H1 (cell line): ENCODE data around the gene GHRL. TPM values are rescaled to one million over a fixed set of nuclear protein-coding genes. Genes with fewer than 3 reads are reported as not detected.

ENCODE experiments used
- CTCF ChIA-PET: fragments of 300-600 bp; sonication (Branson Sonifier 250); formaldehyde crosslinking; loops from one replicate; lab custom pipeline; 2021; ENCODE audit not compliant: partially characterized antibody; lab: Charles Lee
- POLR2A ChIA-PET: fragments of 300-600 bp; sonication (Branson Sonifier 250); formaldehyde crosslinking; loops from one replicate; lab custom pipeline; 2021; ENCODE audit warnings: inconsistent platforms; ENCODE audit not compliant: partially characterized antibody; lab: Charles Lee
- DNase-seq, 2 experiments: peaks; one replicate each; pipeline versions ENCODE4 v3.0.0 to v3.0.0-alpha.2; 2010 to 2022; ENCODE audit warnings: low spot score in 2 of 2, low read depth in 1 of 2, mixed read lengths in 1 of 2
- FAIRE-seq: peaks from 2 replicates; lab custom pipeline; 2011; peaks lifted over from hg19 to GRCh38; lab: Jason Lieb, UNC
- H2AFZ ChIP-seq: 2 replicates; pipeline ENCODE4 v1.8.1; 2012; ENCODE audit warnings: low read length, inconsistent platforms
- H2AK5ac ChIP-seq: 2 replicates; pipeline ENCODE4 v1.6.1; 2013; ENCODE audit warnings: low read depth, low read length
- H2BK120ac ChIP-seq: replicated peaks from 2 replicates; pipeline ENCODE3; 2013; ENCODE audit warnings: low read depth, low read length, inconsistent platforms
- H2BK12ac ChIP-seq: 2 replicates; pipeline ENCODE4 v1.6.1; 2013; ENCODE audit warnings: low read depth, low read length
- H2BK15ac ChIP-seq: 2 replicates; pipeline ENCODE4 v1.6.1; 2013; ENCODE audit warnings: low read length
- H2BK20ac ChIP-seq: 2 replicates; pipeline ENCODE4 v1.6.1; 2013; ENCODE audit warnings: low read length
- H2BK5ac ChIP-seq: 2 replicates; pipeline ENCODE4 v1.6.1; 2013; ENCODE audit warnings: low read depth, low read length
- H3K14ac ChIP-seq: 2 replicates; pipeline ENCODE4 v1.6.1; 2013; ENCODE audit warnings: inconsistent platforms; ENCODE audit not compliant: insufficient read length
- H3K18ac ChIP-seq: 2 replicates; pipeline ENCODE4 v1.6.1; 2013; ENCODE audit warnings: low read length; ENCODE audit errors: extremely low read depth
- H3K23ac ChIP-seq: 2 replicates; pipeline ENCODE4 v1.6.1; 2013; ENCODE audit warnings: inconsistent platforms; ENCODE audit not compliant: insufficient read length
- H3K23me2 ChIP-seq: 2 replicates; pipeline ENCODE4 v1.6.1; 2013; ENCODE audit warnings: low read depth, low read length
- H3K27ac ChIP-seq: 2 replicates; pipeline ENCODE4 v1.6.1; 2011; ENCODE audit warnings: low read depth, low read length, inconsistent platforms
- H3K27me3 ChIP-seq, 4 experiments: replicated peaks in 1 of 4; 1 replicate in 1 of 4; 2 replicates in 3 of 4; pipeline versions ENCODE4 v1.6.1 to v1.8.1; 2011 to 2013; ENCODE audit warnings: low read length in 3 of 4, mild to moderate bottlenecking in 3 of 4, inconsistent platforms in 2 of 4, mixed read lengths in 2 of 4, moderate library complexity in 1 of 4; ENCODE audit not compliant: control insufficient read depth in 3 of 4, insufficient read depth in 3 of 4; ENCODE audit errors: extremely low read depth in 1 of 4
- H3K36me3 ChIP-seq, 4 experiments: 2 replicates each; pipeline versions ENCODE4 v1.6.1 to v1.8.1; 2011 to 2013; ENCODE audit warnings: mild to moderate bottlenecking in 4 of 4, low read length in 3 of 4, moderate library complexity in 2 of 4, control low read depth in 1 of 4, inconsistent platforms in 1 of 4; ENCODE audit not compliant: insufficient read depth in 4 of 4, control insufficient read depth in 2 of 4
- H3K4ac ChIP-seq: replicated peaks from 2 replicates; pipeline ENCODE3; 2013; ENCODE audit warnings: low read length, low read depth, mixed read lengths, inconsistent platforms; ENCODE audit not compliant: insufficient read length
- H3K4me1 ChIP-seq, 4 experiments: replicated peaks in 1 of 4; 1 replicate in 1 of 4; 2 replicates in 3 of 4; pipeline versions ENCODE4 v1.6.1 to v1.8.1; 2011 to 2013; ENCODE audit warnings: low read length in 3 of 4, inconsistent platforms in 2 of 4, mixed read lengths in 1 of 4; ENCODE audit not compliant: insufficient read depth in 4 of 4, control insufficient read depth in 3 of 4
- H3K4me2 ChIP-seq, 2 experiments: 2 replicates each; pipeline versions ENCODE4 v1.6.1 to v1.8.1; 2011 to 2013; ENCODE audit warnings: low read depth in 2 of 2, low read length in 2 of 2, control low read depth in 1 of 2, inconsistent platforms in 1 of 2, mild to moderate bottlenecking in 1 of 2; ENCODE audit not compliant: insufficient read depth in 1 of 2
- H3K4me3 ChIP-seq, 4 experiments: fragments of 200-600, 300-600 bp in 1 of 4; sonication (generic), shearing (Covaris generic), sonication (Bioruptor Twin) in 1 of 4; 2 replicates each; pipeline versions ENCODE4 v1.5.1 to v1.8.1; 2011 to 2016; ENCODE audit warnings: low read length in 4 of 4, low read depth in 3 of 4, control low read depth in 2 of 4, inconsistent platforms in 2 of 4, mild to moderate bottlenecking in 2 of 4, mixed read lengths in 1 of 4, moderate library complexity in 1 of 4; ENCODE audit not compliant: insufficient read depth in 2 of 4; ENCODE audit errors: extremely low read depth in 1 of 4
- H3K56ac ChIP-seq: replicated peaks from 2 replicates; pipeline ENCODE3; 2013; ENCODE audit warnings: low read depth, mild to moderate bottlenecking, mixed read lengths, low read length, inconsistent platforms; ENCODE audit not compliant: insufficient read length
- H3K79me1 ChIP-seq: 2 replicates; pipeline ENCODE4 v1.6.1; 2013; ENCODE audit warnings: low read depth, low read length, control low read depth
- H3K79me2 ChIP-seq, 2 experiments: 2 replicates each; pipeline versions ENCODE4 v1.6.1 to v1.8.1; 2012 to 2013; ENCODE audit warnings: low read length in 2 of 2, mild to moderate bottlenecking in 2 of 2, inconsistent platforms in 1 of 2; ENCODE audit not compliant: insufficient read depth in 2 of 2, control insufficient read depth in 1 of 2
- H3K9ac ChIP-seq, 4 experiments: replicated peaks in 1 of 4; 1 replicate in 1 of 4; 2 replicates in 3 of 4; pipeline versions ENCODE4 v1.6.1 to v1.8.1; 2011 to 2013; ENCODE audit warnings: low read depth in 3 of 4, low read length in 3 of 4, control low read depth in 2 of 4, mild to moderate bottlenecking in 2 of 4, moderate library complexity in 2 of 4, inconsistent platforms in 1 of 4; ENCODE audit errors: extremely low read depth in 1 of 4
- H3K9me3 ChIP-seq, 2 experiments: 2 replicates each; pipeline versions ENCODE4 v1.6.1 to v1.8.1; 2012 to 2013; ENCODE audit warnings: mild to moderate bottlenecking in 2 of 2, moderate library complexity in 2 of 2, control low read depth in 1 of 2, inconsistent platforms in 1 of 2, low read depth in 1 of 2, low read length in 1 of 2, mixed read lengths in 1 of 2; ENCODE audit not compliant: insufficient read depth in 2 of 2
- H4K20me1 ChIP-seq, 2 experiments: replicated peaks in 1 of 2; 2 replicates each; pipeline versions ENCODE3 to v1.8.1; 2011 to 2013; ENCODE audit warnings: inconsistent platforms in 2 of 2, low read length in 2 of 2, mild to moderate bottlenecking in 1 of 2; ENCODE audit not compliant: insufficient read depth in 2 of 2, control insufficient read depth in 1 of 2
- H4K5ac ChIP-seq: 2 replicates; pipeline ENCODE4 v1.6.1; 2013; ENCODE audit warnings: low read length, low read depth, mixed read lengths, inconsistent platforms; ENCODE audit not compliant: insufficient read length
- H4K8ac ChIP-seq: 2 replicates; pipeline ENCODE4 v1.8.0; 2013; ENCODE audit warnings: mild to moderate bottlenecking, moderate library complexity, low read length, inconsistent platforms; ENCODE audit not compliant: insufficient read depth; ENCODE audit errors: extremely low read depth
- H4K91ac ChIP-seq: replicated peaks from 2 replicates; pipeline ENCODE3; 2013; ENCODE audit warnings: low read length, mixed read lengths, inconsistent platforms; ENCODE audit not compliant: insufficient read length
- WGBS, 2 experiments: shearing (Covaris generic) in 1 of 2; methylation state at CpG; one replicate each; pipeline versions ENCODE4 v1.1.6 to v1.1.7; 2013 to 2015; ENCODE audit warnings: low lambda C conversion rate in 2 of 2, mixed read lengths in 2 of 2, inconsistent platforms in 1 of 2, low coverage in 1 of 2, missing lambda C conversion rate in 1 of 2; ENCODE audit not compliant: insufficient replicate concordance in 2 of 2, insufficient coverage in 1 of 2, insufficient read length in 1 of 2; ENCODE audit errors: extremely low coverage in 1 of 2, missing lambda C conversion rate in 1 of 2; 5-methylcytosine and 5-hydroxymethylcytosine counted together
- polyA plus RNA-seq, 7 experiments: library from polyadenylated mRNA; depleted of rRNA in 3 of 7; stranded (reverse) in 5 of 7; unstranded in 2 of 7; fragments of >200 nt in 5 of 7; fragments of 200-250 nt in 2 of 7; gene quantifications; 1 replicate in 5 of 7; 2 replicates in 1 of 7; 4 replicates in 1 of 7; pipeline versions ENCODE4 v1.2.1 to v1.2.3, GENCODE V29; 2011 to 2013; ENCODE audit warnings: missing spikeins in 2 of 7, mixed read lengths in 2 of 7
- total RNA-seq: library from RNA; stranded (reverse); fragmentation: NEBNext Ultra II Directional; extraction: Animal tissue kit (Norgen Biotek cat#: 25700); gene quantifications from 2 replicates; pipeline ENCODE4 v1.2.1, GENCODE V29; 2021

The GHRL gene
- total and polyA plus RNA-seq, 2 of the 8 experiments (the other 6 are each of a cell fraction or from before 2014, with no cell fraction given) = 0.32 to 0.35 TPM

GRCh38 chr3:10248184-10248983, 44.4 kb downstream of the GHRL start, which contains the start of gene TATDN2:
Gene TATDN2 (plus strand): TSS chr3:10248459. CDS start chr3:10249201, 742 bp downstream.
- no peak for FAIRE-seq
- H2AFZ ChIP-seq = peak within 1 kb of the TSS; percentile 31; the same call in 1 of the 2 replicates
- H3K27ac ChIP-seq = peak within 1 kb of the TSS; percentile 58; the same call in 1 of the 2 replicates

More at GRCh38 chr3:10248184-10248983, 44.4 kb downstream of the GHRL start, which contains the start of gene TATDN2:
- peaks cover 12% of the 10 kb centered on the region; the same call in 1 of the 2 replicates for H3K23me2 ChIP-seq
- peaks cover 0 to 8% (median 3%) of the 10 kb centered on the region in 4 experiments; a peak in 2 of 8 replicates for H3K36me3 ChIP-seq
- peak; percentile 89 to 97 for DNase-seq
- no peak within 1 kb of the TSS for H2BK20ac ChIP-seq
- peak within 1 kb of the TSS; percentile 98 to 99 for H3K4me2 ChIP-seq
- H3K79me1 ChIP-seq = peaks cover 11% of the 10 kb centered on the region
- WGBS, 2 experiments = 1% methylated on average over 46 of the region's 80 CpGs; no CpG with 5 or more reads in 1 of the 2 experiments
- peak within 1 kb of the TSS; percentile 91; the same call in 1 of the 2 replicates for H4K8ac ChIP-seq
- no peaks in the 10 kb centered on the region for H3K9me3 ChIP-seq
- 0 out of 2 replicates have a peak within 1 kb of the TSS, but pooled peaks have one; percentile 32 for H2BK5ac ChIP-seq
- H3K23ac ChIP-seq = no peak within 1 kb of the TSS
- H3K9ac ChIP-seq = peak within 1 kb of the TSS; percentile 78 to 84 (median 83)
- H3K4ac ChIP-seq = peak within 1 kb of the TSS; percentile 2
- peaks cover 0 to 11% (median 7%) of the 10 kb centered on the region in 4 experiments; a peak in 6 of 7 replicates for H3K4me1 ChIP-seq
- peaks cover 0 to 2% of the 10 kb centered on the region in 2 experiments for H4K20me1 ChIP-seq
- H4K91ac ChIP-seq = peak within 1 kb of the TSS; percentile 88
- no peak within 1 kb of the TSS for H3K14ac ChIP-seq
- H3K4me3 ChIP-seq = peak within 1 kb of the TSS; percentile 72 to 92 (median 86)
- POLR2A ChIA-PET = interaction anchor here (0.7 to 4.7 kb wide), 16 partner anchors 9 to 110 kb away, joined by 3 to 26 read pairs (median 4); partner anchors contain the start of gene IRAK2
- peak within 1 kb of the TSS; percentile 15 for H4K5ac ChIP-seq
- no peak within 1 kb of the TSS for H2BK120ac ChIP-seq
- peaks cover 0 to 31% of the 10 kb centered on the region in 2 experiments; a peak in 2 of 4 replicates for H3K79me2 ChIP-seq
- CTCF ChIA-PET = interaction anchor here (1.0 to 1.3 kb wide), 3 partner anchors 10 to 33 kb away, joined by 3 to 5 read pairs (median 5); no protein-coding TSS in a partner anchor
- peak within 1 kb of the TSS; percentile 83 for H3K18ac ChIP-seq
- peak within 1 kb of the TSS; percentile 39; the same call in 1 of the 2 replicates for H2AK5ac ChIP-seq
- peak within 1 kb of the TSS; percentile 90 for H3K56ac ChIP-seq
- H2BK15ac ChIP-seq = no peak within 1 kb of the TSS
- peak within 1 kb of the TSS; percentile 81 for H2BK12ac ChIP-seq
- no peaks in the 10 kb centered on the region for H3K27me3 ChIP-seq
